ENCODE measurements around the gene SLC26A9.

GRCh38 chr1:205936311-205936710, 6.9 kb downstream of the SLC26A9 start:
- TF ChIP-seq EP300 (IDR thresholded peaks at IDR 0.05; ENCODE audit: borderline replicate concordance): no peak
- no peak for TF ChIP-seq REST (IDR thresholded peaks at IDR 0.05; ENCODE audit: low read depth)
- TF ChIP-seq YY1 (IDR thresholded peaks at IDR 0.05; ENCODE audit: low read depth): no peak
- TF ChIP-seq TEAD4 (IDR thresholded peaks at IDR 0.05): no peak
- no peak for TF ChIP-seq ZBTB7A (IDR thresholded peaks at IDR 0.05; ENCODE audit: low read depth)
- TF ChIP-seq TAF1 (IDR thresholded peaks at IDR 0.05; ENCODE audit: low read depth): no peak
- TF ChIP-seq TCF12 (IDR thresholded peaks at IDR 0.05; ENCODE audit: low read depth): no peak
- no peak for TF ChIP-seq CEBPB (IDR thresholded peaks at IDR 0.05)
- TF ChIP-seq CREB1 (IDR thresholded peaks at IDR 0.05; ENCODE audit: low read depth): no peak
- no peak for TF ChIP-seq MAX (IDR thresholded peaks at IDR 0.05)

Data from Ishikawa (cell line).